ENCODE data around the gene ZNF417.
A peak's percentile ranks its signal among the peaks of the same experiment; 100 is the strongest.

The ZNF417 gene

GRCh38 chr19:57916168-57916995, at the start of gene ZNF417:
Gene ZNF417, minus strand, starts transcription at chr19:57916592. Its CDS starts 181 bp downstream, at chr19:57916411.
- DNase-seq (ENCODE audit: low read depth): peak; percentile 96

GRCh38 chr19:57964761-57965160, 48.4 kb upstream of the ZNF417 start:
- no peak for DNase-seq (ENCODE audit: low read depth)

GRCh38 chr19:57961785-57962184, 45.4 kb upstream of the ZNF417 start:
- DNase-seq (ENCODE audit: low read depth): no peak

GRCh38 chr19:57954996-57955395, 38.6 kb upstream of the ZNF417 start:
- DNase-seq (ENCODE audit: low read depth): no peak

- DNase-seq (ENCODE audit: low read depth): no peak
Measured at GRCh38 chr19:57949702-57950101, 33.3 kb upstream of the ZNF417 start.

- DNase-seq (ENCODE audit: low read depth): no peak
Measured at GRCh38 chr19:57949296-57949695, 32.9 kb upstream of the ZNF417 start.

GRCh38 chr19:57947419-57948134, 31.2 kb upstream of the ZNF417 start, which contains the start of gene ZNF256:
Gene ZNF256, minus strand, starts transcription at chr19:57947706. Its CDS starts 232 bp downstream, at chr19:57947474.
- peak; percentile 91 for DNase-seq (ENCODE audit: low read depth)

- DNase-seq (ENCODE audit: low read depth): no peak
Measured at GRCh38 chr19:57947088-57947418, 30.7 kb upstream of the ZNF417 start.

- no peak for DNase-seq (ENCODE audit: low read depth)
Measured at GRCh38 chr19:57946316-57946715, 29.9 kb upstream of the ZNF417 start.

- DNase-seq (ENCODE audit: low read depth): no peak
Measured at GRCh38 chr19:57941593-57941992, 25.2 kb upstream of the ZNF417 start.

- no peak for DNase-seq (ENCODE audit: low read depth)
Measured at GRCh38 chr19:57935731-57936130, 19.3 kb upstream of the ZNF417 start.

- DNase-seq (ENCODE audit: low read depth): peak; percentile 71
Measured at GRCh38 chr19:57934820-57935665, 18.7 kb upstream of the ZNF417 start, which contains the start of gene ZNF418. Gene ZNF418, minus strand, starts transcription at chr19:57935402. Its CDS starts 1,580 bp downstream, at chr19:57933822.

GRCh38 chr19:57927587-57927986, 11.2 kb upstream of the ZNF417 start:
- no peak for DNase-seq (ENCODE audit: low read depth)

GRCh38 chr19:57914531-57914930, 1.9 kb downstream of the ZNF417 start:
- no peak for DNase-seq (ENCODE audit: low read depth)

GRCh38 chr19:57907394-57907793, 9.0 kb downstream of the ZNF417 start:
- DNase-seq (ENCODE audit: low read depth): no peak

- DNase-seq (ENCODE audit: low read depth): no peak
Measured at GRCh38 chr19:57905258-57905657, 11.1 kb downstream of the ZNF417 start.

GRCh38 chr19:57903618-57904184, 12.7 kb downstream of the ZNF417 start:
- DNase-seq (ENCODE audit: low read depth): no peak

GRCh38 chr19:57900311-57900710, 16.1 kb downstream of the ZNF417 start:
- DNase-seq (ENCODE audit: low read depth): no peak

- DNase-seq (ENCODE audit: low read depth): peak; percentile 73
Measured at GRCh38 chr19:57890706-57891105, 25.7 kb downstream of the ZNF417 start.

- DNase-seq (ENCODE audit: low read depth): peak; percentile 58
Measured at GRCh38 chr19:57888560-57889231, 27.7 kb downstream of the ZNF417 start, which contains the start of gene ZNF814. Gene ZNF814, minus strand, starts transcription at chr19:57889037. Its CDS starts 235 bp downstream, at chr19:57888802.

- DNase-seq (ENCODE audit: low read depth): no peak
Measured at GRCh38 chr19:57888107-57888559, 28.3 kb downstream of the ZNF417 start.
